Right renal cortex interstitium (tissue), 3 donors: ENCODE measurements around the gene IER5. TPM values are rescaled to one million over a fixed set of nuclear protein-coding genes. Genes with fewer than 3 reads are reported as not detected.
A peak's percentile ranks its signal among the peaks of the same experiment; 100 is the strongest.

Source experiments
- DNase-seq, 3 donors: peaks; one replicate each; pipeline ENCODE4 v3.0.0-alpha.2; 2013; ENCODE audit warnings: low read depth in 3 of 3, low spot score in 2 of 3
- polyA plus RNA-seq, 3 donors: library from polyadenylated mRNA; unstranded; fragments of 120-200 nt; gene quantifications; one replicate each; pipeline ENCODE4 v1.2.1, GENCODE V29; 2013; ENCODE audit not compliant: insufficient read length in 3 of 3

The IER5 gene
- polyA plus RNA-seq, 3 donors: 6.1 TPM

GRCh38 chr1:181095260-181095659 lies 6.8 kb downstream of the IER5 start:
- DNase-seq: no peak

- DNase-seq: no peak
Observed at GRCh38 chr1:181095763-181096184, 7.3 kb downstream of the IER5 start.

- no peak for DNase-seq
Observed at GRCh38 chr1:181097242-181097641, 8.7 kb downstream of the IER5 start.

- DNase-seq: no peak
Observed at GRCh38 chr1:181099152-181100014, 10.9 kb downstream of the IER5 start.

GRCh38 chr1:181100015-181100905 lies 11.8 kb downstream of the IER5 start:
- DNase-seq: no peak

GRCh38 chr1:181100934-181101333 lies 12.4 kb downstream of the IER5 start:
- no peak for DNase-seq

GRCh38 chr1:181101581-181102226 lies 13.2 kb downstream of the IER5 start:
- DNase-seq: no peak

GRCh38 chr1:181102841-181103240 lies 14.3 kb downstream of the IER5 start:
- DNase-seq: no peak

- DNase-seq: no peak
Observed at GRCh38 chr1:181103399-181103798, 14.9 kb downstream of the IER5 start.

- DNase-seq: no peak
Observed at GRCh38 chr1:181104042-181104789, 15.7 kb downstream of the IER5 start.

GRCh38 chr1:181104790-181105133 lies 16.3 kb downstream of the IER5 start:
- no peak for DNase-seq

GRCh38 chr1:181105134-181106021 lies 16.9 kb downstream of the IER5 start:
- peak in 1 of 3 donors; percentile 83 for DNase-seq

- no peak for DNase-seq
Observed at GRCh38 chr1:181106022-181106312, 17.5 kb downstream of the IER5 start.

GRCh38 chr1:181106479-181106878 lies 18.0 kb downstream of the IER5 start:
- no peak for DNase-seq

GRCh38 chr1:181107711-181108110 lies 19.2 kb downstream of the IER5 start:
- no peak for DNase-seq

- DNase-seq: no peak
Observed at GRCh38 chr1:181108304-181108867, 19.9 kb downstream of the IER5 start.

GRCh38 chr1:181110013-181110412 lies 21.5 kb downstream of the IER5 start:
- DNase-seq: no peak

GRCh38 chr1:181111559-181111958 lies 23.1 kb downstream of the IER5 start:
- no peak for DNase-seq
